ENCODE measurements around the gene TP53I11.

DNA sequence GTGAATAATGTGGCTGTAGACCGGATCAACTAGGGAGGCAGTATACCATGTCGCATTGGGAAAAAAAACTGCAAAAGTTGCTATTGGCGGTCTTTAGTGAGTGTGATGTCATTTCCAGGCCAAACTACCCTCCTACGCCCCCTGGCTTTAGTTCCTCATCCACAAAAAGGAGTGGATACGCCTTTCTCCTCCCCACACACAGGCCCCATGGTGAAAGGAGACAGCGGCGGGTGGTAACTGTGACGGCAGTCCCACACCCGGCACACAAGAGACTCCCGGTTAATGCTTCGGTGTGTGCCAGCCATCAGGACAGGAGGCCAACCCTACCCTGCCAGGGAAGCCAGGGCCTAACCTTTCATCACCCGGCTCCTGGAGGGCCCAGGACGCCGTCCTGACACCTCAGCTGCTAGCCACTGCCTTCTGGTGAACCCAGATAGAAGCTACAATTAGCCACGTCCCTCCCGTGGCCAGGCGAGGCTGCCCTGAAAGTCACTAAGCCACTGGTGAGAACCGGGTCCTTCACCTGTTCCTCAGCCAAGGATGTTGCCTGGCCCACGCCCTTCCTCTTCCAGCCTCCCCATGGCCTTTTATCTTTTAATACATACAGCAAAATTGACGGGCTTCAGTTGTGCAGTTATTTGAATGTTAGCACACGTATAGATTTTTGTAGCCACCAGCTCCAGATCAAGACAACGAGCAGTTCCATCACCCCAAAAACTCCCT, 10.8 kb downstream of the TP53I11 start:
- TF ChIP-seq, protein P1, sequence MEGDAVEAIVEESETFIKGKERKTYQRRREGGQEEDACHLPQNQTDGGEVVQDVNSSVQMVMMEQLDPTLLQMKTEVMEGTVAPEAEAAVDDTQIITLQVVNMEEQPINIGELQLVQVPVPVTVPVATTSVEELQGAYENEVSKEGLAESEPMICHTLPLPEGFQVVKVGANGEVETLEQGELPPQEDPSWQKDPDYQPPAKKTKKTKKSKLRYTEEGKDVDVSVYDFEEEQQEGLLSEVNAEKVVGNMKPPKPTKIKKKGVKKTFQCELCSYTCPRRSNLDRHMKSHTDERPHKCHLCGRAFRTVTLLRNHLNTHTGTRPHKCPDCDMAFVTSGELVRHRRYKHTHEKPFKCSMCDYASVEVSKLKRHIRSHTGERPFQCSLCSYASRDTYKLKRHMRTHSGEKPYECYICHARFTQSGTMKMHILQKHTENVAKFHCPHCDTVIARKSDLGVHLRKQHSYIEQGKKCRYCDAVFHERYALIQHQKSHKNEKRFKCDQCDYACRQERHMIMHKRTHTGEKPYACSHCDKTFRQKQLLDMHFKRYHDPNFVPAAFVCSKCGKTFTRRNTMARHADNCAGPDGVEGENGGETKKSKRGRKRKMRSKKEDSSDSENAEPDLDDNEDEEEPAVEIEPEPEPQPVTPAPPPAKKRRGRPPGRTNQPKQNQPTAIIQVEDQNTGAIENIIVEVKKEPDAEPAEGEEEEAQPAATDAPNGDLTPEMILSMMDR (IDR thresholded peaks at IDR 0.05), result peak; percentile 31; the same call in 1 of the 2 replicates
- TF ChIP-seq NFE2L1 (CRISPR knock-in tag; IDR thresholded peaks at IDR 0.05) (no peak), SP1 (CRISPR knock-in tag; conservative IDR thresholded peaks at IDR 0.05) (no peak)
